ENCODE results near the gene ZNF205.
"Not testable (repeated sequence)": the region's sequence is repeated elsewhere in the genome, so short reads cannot be mapped to it uniquely, and the experiment has no call there.

The ZNF205 gene

DNA sequence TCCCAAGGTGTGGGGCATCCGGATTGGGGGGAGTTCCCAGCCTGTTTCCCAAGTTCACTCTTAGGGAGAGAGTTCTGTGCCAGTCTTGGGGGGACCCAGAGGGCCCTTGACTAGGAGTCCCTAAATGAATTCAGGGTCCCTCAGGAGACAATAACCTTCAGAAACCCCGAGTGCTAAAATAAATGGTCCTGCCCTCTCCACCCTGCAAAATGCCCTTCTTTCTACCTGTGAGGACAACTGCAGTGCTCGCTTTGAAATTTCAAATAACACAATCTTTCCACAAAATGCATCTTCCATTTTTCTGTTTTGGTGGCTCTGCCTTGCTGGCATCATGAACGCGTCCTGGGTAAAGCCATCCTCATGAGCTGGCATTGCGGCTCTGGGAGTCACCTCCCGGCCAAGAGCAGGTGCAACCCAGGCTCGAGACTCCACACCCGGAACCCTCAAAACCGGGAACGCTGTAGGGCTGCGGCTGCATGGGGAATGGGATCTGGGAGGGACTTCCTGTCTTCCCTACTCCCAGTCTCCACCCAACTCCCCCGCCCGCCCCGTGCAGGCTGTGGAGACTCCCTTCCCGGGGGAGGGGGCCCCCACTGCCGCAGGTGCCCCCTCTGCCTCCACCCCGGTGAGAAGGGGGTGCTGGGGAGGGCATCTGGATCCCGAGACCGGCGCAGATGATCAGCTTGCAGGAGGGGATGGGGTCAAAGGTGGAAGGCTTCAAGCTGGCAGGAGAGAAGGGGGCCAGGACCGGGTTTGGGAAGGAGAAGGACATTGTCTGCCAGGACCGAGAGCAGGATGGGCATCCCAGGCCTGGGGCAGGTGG lies at the start of gene ZNF205:
Gene ZNF205 (plus strand): TSS at position 529 of the 823 bp plus-strand sequence. CDS start 845 bp downstream, outside the sequence.
- peak; percentile 63 for DNase-seq

DNA sequence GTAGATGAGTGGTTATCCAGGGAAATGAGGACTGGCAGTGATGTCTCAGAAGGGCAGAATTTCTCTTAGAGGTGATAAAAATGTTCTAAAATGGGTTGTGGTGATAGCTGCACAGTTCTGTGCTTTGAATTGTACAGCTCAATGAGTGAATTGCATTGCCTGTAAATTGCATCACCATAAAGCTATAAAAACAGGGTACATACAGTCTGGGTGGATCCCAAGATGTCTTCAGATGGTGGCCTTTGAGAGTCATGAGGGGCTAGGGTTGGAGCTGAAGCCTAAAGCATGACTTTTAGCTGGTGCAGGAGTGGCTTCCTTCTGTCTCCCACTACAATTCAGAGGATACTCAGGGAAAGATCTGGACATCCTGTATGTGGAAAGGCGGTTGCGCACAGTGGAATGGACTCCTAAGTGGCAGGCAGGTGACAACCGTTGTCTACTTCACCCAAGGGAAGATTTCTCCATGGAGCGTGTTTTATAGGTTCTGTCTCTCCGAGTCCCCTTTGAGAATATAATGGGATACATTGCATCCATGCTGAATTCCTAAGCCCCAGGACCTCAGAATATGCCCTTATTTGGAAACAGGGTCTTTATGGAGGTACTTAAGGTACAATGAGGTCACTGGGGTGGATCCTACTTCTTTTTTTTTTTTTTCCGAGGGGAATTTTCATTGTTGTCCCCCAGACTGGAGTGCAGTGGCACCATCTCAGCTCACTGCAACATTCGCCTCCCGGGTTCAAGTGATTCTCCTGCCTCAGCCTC lies 48.6 kb upstream of the ZNF205 start:
- no peak for DNase-seq

- no peak for DNase-seq
Measured at GRCh38 chr16:3065069-3065741, 47.2 kb upstream of the ZNF205 start, which contains the start of gene IL32. IL32 (plus strand) TSS chr16:3065640; CDS start chr16:3065812, 172 bp downstream.

DNA sequence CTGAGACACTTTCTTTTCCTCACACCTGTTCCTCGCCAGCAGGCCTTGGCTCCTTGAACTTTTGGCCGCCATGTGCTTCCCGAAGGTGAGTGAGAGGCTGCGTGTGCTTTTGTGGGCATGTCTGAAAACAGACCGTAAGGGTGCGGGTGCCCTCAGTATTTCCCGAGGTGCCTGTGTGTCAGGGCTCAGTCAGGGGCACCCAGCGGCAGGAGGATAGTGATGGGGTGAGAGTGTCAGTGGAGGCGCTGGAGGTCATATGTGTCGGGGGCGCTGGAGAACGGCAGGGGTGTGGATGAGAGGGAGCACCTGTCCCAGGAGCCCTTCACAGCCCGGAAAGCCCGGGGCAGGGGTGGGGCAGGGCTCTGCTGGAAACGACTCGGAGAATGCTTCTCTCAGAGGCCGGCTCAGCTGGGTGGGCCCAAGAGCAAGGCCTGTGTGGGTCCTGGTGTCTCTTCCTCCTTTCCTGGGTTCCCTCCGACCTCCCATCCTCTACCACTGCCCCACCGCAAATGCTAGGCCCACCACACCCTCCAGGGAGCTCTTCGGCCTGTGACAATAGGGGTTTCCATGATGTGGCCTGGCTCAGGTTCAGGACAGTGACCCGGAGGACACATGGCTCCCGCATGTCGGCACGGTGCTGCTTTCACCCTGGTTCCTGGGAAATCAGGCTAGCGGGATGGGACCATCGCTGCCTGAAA lies 46.5 kb upstream of the ZNF205 start:
- no peak for DNase-seq

GRCh38 chr16:3066440-3066748 lies 46.0 kb upstream of the ZNF205 start:
- DNase-seq = no peak

DNA sequence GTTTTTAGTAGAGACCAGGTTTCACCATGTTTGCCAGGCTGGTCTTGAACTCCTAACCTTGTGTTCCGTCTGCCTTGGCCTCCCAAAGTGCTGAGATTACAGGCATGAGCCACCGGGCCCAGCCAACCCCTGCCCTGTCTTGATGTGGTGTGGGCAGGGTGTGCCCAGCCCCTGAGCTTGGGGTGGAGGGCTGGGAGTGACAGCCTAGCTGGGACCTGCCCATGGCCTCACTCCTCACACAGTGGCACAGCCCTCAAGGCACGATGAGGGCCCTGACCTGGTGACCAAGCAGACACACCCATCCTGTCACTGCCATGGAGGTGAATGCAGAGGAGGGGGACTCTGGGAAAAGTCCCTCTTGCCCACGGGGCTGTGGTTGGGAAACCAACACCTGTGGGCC lies 43.9 kb upstream of the ZNF205 start:
- DNase-seq = no peak

GRCh38 chr16:3069146-3069545 lies 43.2 kb upstream of the ZNF205 start:
- DNase-seq = not testable (repeated sequence)

- DNase-seq = no peak
Measured at GRCh38 chr16:3070608-3071111, 41.7 kb upstream of the ZNF205 start.

DNA sequence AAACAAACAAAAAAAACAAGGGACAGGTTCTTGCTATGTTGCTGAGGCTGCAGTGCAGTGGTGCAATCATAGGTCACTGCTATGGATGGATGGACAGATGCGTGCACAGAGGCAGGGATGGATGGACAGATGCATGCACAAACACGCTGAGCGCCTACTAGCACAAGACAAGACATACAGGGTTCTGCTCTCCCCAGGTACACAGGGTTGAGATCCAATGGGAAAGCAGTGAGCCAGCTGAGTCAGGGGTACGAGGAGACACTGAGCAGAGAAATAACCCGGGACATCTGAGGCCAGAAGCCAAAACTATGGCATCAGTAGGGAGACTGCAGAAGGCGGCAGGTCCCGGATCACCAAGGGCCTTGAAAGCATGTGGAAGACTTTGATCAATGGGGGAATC lies 40.7 kb upstream of the ZNF205 start:
- DNase-seq = no peak

DNA sequence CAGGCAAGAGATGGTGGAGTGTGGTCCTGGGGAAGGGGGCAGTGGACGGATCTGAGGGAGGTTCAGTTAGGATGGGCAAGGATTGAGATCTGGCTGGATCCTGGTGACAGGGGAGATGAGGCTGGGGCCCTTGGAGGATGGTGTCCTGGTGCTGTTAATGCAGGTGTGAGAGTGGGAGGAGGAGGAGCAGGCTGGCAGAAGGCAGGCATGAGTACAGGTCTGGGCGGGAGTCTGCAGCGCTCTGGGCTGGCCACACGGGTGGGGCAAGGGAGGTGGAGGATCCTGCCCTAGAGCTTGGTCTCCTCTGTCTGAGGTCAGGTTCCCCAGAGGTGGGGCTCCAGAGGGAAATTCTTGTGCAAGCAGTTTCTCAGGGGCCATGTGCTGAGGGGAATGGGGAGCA lies 40.2 kb upstream of the ZNF205 start:
- not testable (repeated sequence) for DNase-seq

DNA sequence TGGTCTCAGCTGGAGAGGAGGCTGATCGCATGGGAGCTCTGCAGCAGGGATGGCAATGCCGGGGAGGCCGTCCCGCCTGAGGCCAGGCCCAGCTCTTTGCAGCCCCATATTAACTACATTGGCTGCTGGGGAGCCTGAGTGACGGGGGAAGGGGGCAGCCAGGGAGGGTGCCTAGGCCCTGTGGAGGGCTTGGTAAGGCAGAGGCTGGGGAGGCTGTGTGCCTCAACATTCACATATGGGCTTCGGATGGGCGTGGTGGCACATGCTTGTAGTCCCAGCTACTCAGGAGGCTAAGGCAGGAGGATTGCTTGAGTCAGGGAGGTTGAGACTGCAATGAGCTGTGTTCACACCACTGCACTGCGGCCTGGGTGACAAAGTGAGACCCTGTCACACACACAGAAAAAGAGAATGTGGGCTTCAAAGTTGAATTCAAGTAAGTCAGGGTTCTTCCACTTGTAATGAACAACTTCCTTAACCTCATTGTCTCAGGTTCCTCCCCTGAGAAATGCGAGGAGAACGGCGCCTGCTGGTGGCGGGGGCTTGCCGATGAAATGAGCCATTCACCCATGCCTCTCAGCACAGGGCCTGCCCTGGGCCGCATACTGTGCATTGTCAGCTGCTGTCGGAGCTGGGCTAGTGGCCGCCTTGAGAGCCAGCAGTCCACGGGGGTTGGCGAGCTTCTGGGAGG lies 39.7 kb upstream of the ZNF205 start:
- DNase-seq = not testable (repeated sequence)

DNA sequence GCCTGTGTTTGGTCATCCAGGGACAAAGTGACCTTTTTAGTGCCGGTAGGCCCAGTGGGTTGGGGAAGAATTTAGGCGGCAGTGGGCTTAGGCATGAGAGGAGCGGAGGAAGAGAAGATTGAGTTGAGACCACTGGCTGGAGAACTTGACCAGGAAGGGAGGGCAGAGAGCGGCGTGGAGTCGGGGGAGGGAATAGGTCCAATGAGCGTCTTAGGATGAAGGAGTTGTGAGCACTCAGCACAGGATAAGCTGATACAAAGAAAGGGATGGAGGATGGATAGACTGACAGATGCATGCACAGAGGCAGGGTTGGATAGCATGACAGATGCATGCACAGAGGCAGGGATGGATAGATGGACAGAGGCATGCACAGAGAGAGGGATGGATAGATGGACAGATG lies 38.9 kb upstream of the ZNF205 start:
- DNase-seq = no peak

- no peak for DNase-seq
Measured at GRCh38 chr16:3074860-3075522, 37.4 kb upstream of the ZNF205 start.

GRCh38 chr16:3075523-3075915 lies 36.9 kb upstream of the ZNF205 start:
- no peak for DNase-seq

- DNase-seq = not testable (repeated sequence)
Measured at GRCh38 chr16:3075946-3076345, 36.4 kb upstream of the ZNF205 start.

- no peak for DNase-seq
Measured at GRCh38 chr16:3076577-3076976, 35.8 kb upstream of the ZNF205 start.

DNA sequence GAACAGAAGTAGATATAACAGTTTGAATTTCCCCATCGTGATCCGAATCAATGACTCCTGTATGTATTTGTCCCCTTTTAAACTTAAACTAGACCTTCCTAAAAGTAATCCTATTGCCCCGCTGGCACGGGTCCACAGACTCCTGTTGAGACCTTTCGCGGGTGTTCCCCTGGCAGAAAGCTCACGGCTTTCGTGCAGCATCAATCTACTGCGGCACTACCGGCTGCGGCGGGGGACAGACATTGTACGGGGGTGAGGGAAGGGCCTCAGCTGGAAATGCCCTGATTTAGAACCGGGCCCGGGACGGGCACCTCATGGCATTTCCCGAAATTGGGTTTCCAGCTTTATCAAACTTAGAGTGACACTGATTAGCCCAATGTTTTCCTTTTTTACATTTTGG lies 32.4 kb upstream of the ZNF205 start:
- DNase-seq = no peak

DNA sequence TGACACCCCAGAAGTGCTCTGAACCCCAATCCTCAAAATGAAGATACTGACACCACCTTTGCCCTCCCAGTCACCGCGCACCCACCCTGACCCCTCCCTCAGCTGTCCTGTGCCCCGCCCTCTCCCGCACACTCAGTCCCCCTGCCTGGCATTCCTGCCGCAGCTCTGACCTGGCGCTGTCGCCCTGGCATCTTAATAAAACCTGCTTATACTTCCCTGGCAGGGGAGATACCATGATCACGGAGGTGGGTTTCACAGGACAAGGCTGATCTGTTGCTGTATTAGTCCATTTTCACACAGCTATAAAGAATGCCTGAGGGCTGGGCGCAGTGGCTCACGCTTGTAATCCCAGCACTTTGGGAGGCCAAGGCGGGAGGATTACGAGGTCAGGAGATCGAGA lies 30.4 kb upstream of the ZNF205 start:
- DNase-seq = not testable (repeated sequence)

- DNase-seq = not testable (repeated sequence)
Measured at GRCh38 chr16:3083408-3083807, 29.0 kb upstream of the ZNF205 start.

DNA sequence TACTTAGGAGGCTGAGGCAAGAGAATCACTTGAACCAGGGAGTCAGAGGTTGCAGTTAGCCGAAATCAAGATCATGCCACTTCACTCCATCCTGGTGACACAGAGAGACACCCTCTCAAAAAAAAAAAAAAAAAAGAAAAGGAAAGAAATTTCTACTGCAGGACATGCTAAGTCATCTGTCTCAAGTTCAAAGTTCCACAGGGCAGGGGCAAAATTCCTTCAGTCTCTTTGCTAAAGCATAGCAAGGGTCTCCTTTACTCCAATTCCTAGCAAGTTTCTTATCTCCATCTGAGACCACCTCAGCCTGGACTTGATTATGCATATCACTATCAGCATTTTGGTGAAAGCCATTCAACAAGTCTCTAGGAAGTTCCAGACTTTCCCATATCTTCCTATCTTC lies 27.9 kb upstream of the ZNF205 start:
- no peak for DNase-seq

- DNase-seq = no peak
Measured at GRCh38 chr16:3084969-3085670, 27.3 kb upstream of the ZNF205 start.

All from NCI-H1105 (cell line).